ENCODE results near the gene SGCD.

The SGCD gene

DNA sequence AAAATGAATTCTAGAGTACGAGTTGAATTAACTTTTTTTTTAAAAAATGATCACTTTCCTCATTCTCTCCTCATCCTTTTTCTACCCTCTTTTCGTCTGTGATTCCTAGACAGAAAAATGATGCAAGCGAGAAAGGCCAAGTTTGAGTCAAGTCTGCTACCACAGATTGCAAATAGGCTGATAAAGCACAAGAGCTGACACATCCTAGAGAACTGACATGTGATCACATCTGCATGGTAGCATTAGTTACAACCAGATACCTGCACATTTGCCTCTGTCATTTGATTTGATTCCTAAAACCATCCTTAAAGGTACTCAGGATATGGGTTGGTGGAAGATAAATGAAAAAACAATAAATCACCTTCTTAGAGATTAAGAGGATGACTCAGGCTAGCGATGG lies 297.7 kb downstream of the SGCD start:
- TF ChIP-seq, protein P1, sequence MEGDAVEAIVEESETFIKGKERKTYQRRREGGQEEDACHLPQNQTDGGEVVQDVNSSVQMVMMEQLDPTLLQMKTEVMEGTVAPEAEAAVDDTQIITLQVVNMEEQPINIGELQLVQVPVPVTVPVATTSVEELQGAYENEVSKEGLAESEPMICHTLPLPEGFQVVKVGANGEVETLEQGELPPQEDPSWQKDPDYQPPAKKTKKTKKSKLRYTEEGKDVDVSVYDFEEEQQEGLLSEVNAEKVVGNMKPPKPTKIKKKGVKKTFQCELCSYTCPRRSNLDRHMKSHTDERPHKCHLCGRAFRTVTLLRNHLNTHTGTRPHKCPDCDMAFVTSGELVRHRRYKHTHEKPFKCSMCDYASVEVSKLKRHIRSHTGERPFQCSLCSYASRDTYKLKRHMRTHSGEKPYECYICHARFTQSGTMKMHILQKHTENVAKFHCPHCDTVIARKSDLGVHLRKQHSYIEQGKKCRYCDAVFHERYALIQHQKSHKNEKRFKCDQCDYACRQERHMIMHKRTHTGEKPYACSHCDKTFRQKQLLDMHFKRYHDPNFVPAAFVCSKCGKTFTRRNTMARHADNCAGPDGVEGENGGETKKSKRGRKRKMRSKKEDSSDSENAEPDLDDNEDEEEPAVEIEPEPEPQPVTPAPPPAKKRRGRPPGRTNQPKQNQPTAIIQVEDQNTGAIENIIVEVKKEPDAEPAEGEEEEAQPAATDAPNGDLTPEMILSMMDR (IDR thresholded peaks at IDR 0.05; ENCODE audit: control insufficient read depth, insufficient read depth, low read depth, low read length, missing control alignments), result no peak
- no peak for DNase-seq (ENCODE audit: low read depth)
- no peak overlapping the region for H3K4me3 ChIP-seq (ENCODE audit: control insufficient read depth, low read depth, low read length)

DNA sequence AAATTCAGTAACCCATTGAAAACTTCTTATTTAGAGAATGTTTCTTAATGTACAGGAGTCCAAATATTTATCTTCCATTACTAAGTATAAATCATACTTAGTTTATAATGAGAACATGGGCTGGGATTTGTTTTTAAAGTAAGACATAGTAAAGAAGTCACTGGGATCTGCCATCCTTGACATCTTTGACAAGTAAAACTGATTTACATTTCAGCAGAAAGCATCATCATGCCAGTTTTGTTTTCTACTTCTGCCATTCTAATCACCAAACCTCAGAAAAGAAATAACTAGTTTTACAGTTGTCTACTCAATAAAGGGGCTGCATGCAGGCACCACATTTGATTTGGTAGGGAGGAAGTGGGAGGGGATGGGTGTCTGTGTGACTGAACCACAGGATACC lies 301.5 kb downstream of the SGCD start:
- TF ChIP-seq, protein P1 (IDR thresholded peaks at IDR 0.05; ENCODE audit: control insufficient read depth, insufficient read depth, low read depth, low read length, missing control alignments), result no peak
- no peak overlapping the region for H3K4me3 ChIP-seq (ENCODE audit: control insufficient read depth, low read depth, low read length)

DNA sequence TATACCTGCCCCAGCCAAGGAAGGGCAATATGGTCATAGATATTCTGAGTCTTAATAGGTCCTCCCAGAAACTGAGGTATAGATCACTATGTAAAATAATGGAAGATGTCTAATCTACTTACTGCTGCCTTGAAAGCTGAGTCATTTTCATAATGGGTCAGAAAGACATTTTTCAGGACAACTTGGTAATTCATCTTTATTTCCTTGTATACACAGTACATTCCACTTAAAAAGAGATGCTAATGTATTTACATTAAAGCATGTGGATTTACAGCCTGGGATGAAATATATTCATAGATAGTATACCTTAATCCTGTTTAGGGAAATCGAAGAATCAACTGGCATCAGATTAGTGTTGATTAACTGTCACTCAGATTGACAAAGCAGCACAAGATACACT lies 304.0 kb downstream of the SGCD start:
- H3K4me3 ChIP-seq (ENCODE audit: control insufficient read depth, low read depth, low read length), result no peak overlapping the region
- TF ChIP-seq, protein P1 (IDR thresholded peaks at IDR 0.05; ENCODE audit: control insufficient read depth, insufficient read depth, low read depth, low read length, missing control alignments), result no peak
- no peak for DNase-seq (ENCODE audit: low read depth)

More for the DNA sequence above, 301.5 kb downstream of the SGCD start:
- no peak for DNase-seq (ENCODE audit: low read depth)

DNA sequence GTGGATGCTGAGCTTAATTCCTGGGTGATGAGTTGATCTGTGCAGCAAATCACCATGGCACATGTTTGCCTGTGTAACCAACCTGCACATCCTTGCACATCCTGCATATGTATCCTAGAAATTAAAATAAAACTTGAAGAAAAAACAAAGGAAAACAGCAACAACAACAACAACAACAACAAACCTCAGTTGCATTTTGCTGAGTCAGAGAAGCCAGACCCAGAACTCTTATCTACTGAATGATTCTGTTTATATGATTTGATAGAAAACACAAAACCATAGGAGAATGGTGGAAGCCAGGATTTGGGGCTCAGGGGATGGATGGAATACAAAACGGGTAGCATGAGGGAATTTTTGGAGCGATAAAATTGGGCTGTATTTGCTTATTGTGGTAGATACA lies 307.3 kb downstream of the SGCD start:
- TF ChIP-seq, protein P1 (IDR thresholded peaks at IDR 0.05; ENCODE audit: control insufficient read depth, insufficient read depth, low read depth, low read length, missing control alignments), result no peak
- DNase-seq (ENCODE audit: low read depth), result no peak
- H3K4me3 ChIP-seq (ENCODE audit: control insufficient read depth, low read depth, low read length), result no peak overlapping the region

DNA sequence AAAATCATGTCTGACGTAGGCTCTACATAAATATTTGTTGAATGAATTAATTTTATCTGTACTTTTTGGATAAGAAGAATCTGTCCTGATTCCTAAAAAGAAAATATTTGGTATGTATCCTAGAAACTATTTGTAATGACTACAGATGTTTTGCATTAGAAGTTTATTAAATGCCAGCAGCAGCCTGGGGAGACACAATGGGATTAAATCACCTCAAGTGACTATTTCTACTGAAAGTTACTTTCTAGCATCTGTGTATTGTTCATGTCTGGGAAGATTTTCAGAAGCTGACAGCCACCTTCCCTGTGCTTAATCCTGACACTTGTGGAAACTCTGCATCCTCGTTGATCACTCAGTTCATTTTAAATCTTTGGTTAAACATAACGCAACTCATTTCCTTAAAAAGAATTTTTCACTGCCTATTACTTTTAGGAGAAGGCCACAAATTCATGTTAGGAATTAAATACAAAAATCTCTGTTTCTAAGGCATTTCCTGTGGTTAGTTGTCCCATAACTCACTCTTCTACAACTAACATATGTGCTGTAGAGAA lies 313.8 kb downstream of the SGCD start:
- peak; percentile 52 for DNase-seq (ENCODE audit: low read depth)
- TF ChIP-seq, protein P1 (IDR thresholded peaks at IDR 0.05; ENCODE audit: control insufficient read depth, insufficient read depth, low read depth, low read length, missing control alignments), result no peak
- H3K4me3 ChIP-seq (ENCODE audit: control insufficient read depth, low read depth, low read length), result no peak overlapping the region

DNA sequence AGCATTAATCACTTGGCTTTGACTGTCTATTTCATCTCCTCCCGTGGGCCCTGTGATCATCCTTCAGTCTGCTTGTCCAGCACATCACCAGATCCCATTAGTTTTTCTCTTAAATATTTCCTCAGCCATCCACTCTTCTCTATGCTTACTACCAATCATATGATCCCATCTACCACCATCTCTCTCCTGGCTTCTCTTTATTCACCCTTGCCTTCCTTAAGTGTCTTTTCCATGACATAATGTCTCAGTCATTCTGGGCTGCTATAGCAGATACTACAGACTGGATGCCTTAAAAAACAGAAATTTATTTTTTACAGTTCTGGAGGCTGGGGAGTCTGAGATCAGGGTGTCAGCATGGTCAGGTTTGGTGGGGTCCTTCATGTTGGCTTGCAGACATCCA lies 314.7 kb downstream of the SGCD start:
- DNase-seq (ENCODE audit: low read depth), result no peak
- H3K4me3 ChIP-seq (ENCODE audit: control insufficient read depth, low read depth, low read length), result no peak overlapping the region
- TF ChIP-seq, protein P1 (IDR thresholded peaks at IDR 0.05; ENCODE audit: control insufficient read depth, insufficient read depth, low read depth, low read length, missing control alignments), result no peak

DNA sequence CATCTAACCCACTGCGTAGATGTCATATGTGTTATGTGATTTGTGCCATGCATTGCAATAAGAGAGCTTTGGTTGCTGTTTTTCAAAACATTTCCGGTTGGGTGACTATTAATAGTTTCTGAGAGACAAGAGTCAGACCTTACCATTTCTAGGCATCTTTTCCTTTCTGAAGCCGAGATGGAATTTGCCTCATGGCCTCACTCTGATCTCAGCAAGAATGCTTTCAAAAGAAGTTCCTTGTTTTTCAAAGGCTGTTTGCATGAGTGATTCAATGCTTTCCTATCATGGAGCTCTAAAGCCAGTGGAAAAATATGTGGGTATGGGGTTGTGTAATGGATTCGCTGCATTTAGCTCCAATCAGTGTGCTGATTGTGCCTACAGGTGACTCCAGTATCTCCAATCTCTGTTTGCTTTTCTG lies 320.1 kb downstream of the SGCD start:
- no peak overlapping the region for H3K4me3 ChIP-seq (ENCODE audit: control insufficient read depth, low read depth, low read length)
- TF ChIP-seq, protein P1 (IDR thresholded peaks at IDR 0.05; ENCODE audit: control insufficient read depth, insufficient read depth, low read depth, low read length, missing control alignments), result no peak
- DNase-seq (ENCODE audit: low read depth), result no peak
